ENCODE measurements around the gene TNFRSF14. TPM values are rescaled to one million over a fixed set of nuclear protein-coding genes. Genes with fewer than 3 reads are reported as not detected.

The TNFRSF14 gene
- polyA plus RNA-seq, 4 donors = 164 to 398 (median 326) TPM

- Histone ChIP-seq H3K4me3 (ENCODE audit: low read depth in 1 of 3, low read length in 3 of 3) (no peak overlapping the region), H3K27ac (ENCODE audit: low read depth in 1 of 3, low read length in 2 of 3) (no peak overlapping the region), H3K4me1 (ENCODE audit: control insufficient read depth in 3 of 3, insufficient read depth in 2 of 3, low read depth in 1 of 3, low read length in 2 of 3) (no peaks in the 10 kb centered on the region), H3K36me3 (ENCODE audit: control insufficient read depth in 3 of 3, insufficient read depth in 2 of 3, low read depth in 1 of 3, low read length in 3 of 3) (no peaks in the 10 kb centered on the region), H3K27me3 (ENCODE audit: control insufficient read depth in 3 of 3, insufficient read depth in 3 of 3, low read length in 3 of 3) (no peaks in the 10 kb centered on the region), H3K9me3 (ENCODE audit: control insufficient read depth in 2 of 2, insufficient read depth in 1 of 2, low read depth in 1 of 2, low read length in 1 of 2) (no peaks in the 10 kb centered on the region)
- no peak for DNase-seq
- no peak for FAIRE-seq
- 85 to 87% (median 86%) methylated on average over 19 of the region's 19 CpGs for WGBS, 3 donors
Observed at GRCh38 chr1:2604156-2604843, 48.1 kb downstream of the TNFRSF14 start.

GRCh38 chr1:2604844-2605508 is 48.8 kb downstream of the TNFRSF14 start:
- H3K27ac ChIP-seq (ENCODE audit: low read depth in 1 of 3, low read length in 2 of 3) = no peak overlapping the region
- FAIRE-seq (no peak), DNase-seq (no peak)
- no peaks in the 10 kb centered on the region for H3K4me1 ChIP-seq (ENCODE audit: control insufficient read depth in 3 of 3, insufficient read depth in 2 of 3, low read depth in 1 of 3, low read length in 2 of 3)
- H3K27me3 ChIP-seq (ENCODE audit: control insufficient read depth in 3 of 3, insufficient read depth in 3 of 3, low read length in 3 of 3) = no peaks in the 10 kb centered on the region
- H3K9me3 ChIP-seq (ENCODE audit: control insufficient read depth in 2 of 2, insufficient read depth in 1 of 2, low read depth in 1 of 2, low read length in 1 of 2) = no peaks in the 10 kb centered on the region
- H3K4me3 ChIP-seq (ENCODE audit: low read depth in 1 of 3, low read length in 3 of 3) = no peak overlapping the region
- no peaks in the 10 kb centered on the region for H3K36me3 ChIP-seq (ENCODE audit: control insufficient read depth in 3 of 3, insufficient read depth in 2 of 3, low read depth in 1 of 3, low read length in 3 of 3)
- WGBS, 3 donors = 81 to 84% (median 81%) methylated on average over 14 of the region's 14 CpGs

- no peaks in the 10 kb centered on the region for H3K4me1 ChIP-seq (ENCODE audit: control insufficient read depth in 3 of 3, insufficient read depth in 2 of 3, low read depth in 1 of 3, low read length in 2 of 3)
- FAIRE-seq (no peak), DNase-seq (no peak)
- H3K27me3 ChIP-seq (ENCODE audit: control insufficient read depth in 3 of 3, insufficient read depth in 3 of 3, low read length in 3 of 3) = no peaks in the 10 kb centered on the region
- H3K9me3 ChIP-seq (ENCODE audit: control insufficient read depth in 2 of 2, insufficient read depth in 1 of 2, low read depth in 1 of 2, low read length in 1 of 2) = no peaks in the 10 kb centered on the region
- no peak overlapping the region for H3K27ac ChIP-seq (ENCODE audit: low read depth in 1 of 3, low read length in 2 of 3)
- H3K4me3 ChIP-seq (ENCODE audit: low read depth in 1 of 3, low read length in 3 of 3) = no peak overlapping the region
- H3K36me3 ChIP-seq (ENCODE audit: control insufficient read depth in 3 of 3, insufficient read depth in 2 of 3, low read depth in 1 of 3, low read length in 3 of 3) = no peaks in the 10 kb centered on the region
- WGBS, 3 donors = 82 to 87% (median 83%) methylated on average over 35 to 48 of the region's 48 CpGs
Observed at GRCh38 chr1:2605509-2606395, 49.6 kb downstream of the TNFRSF14 start.

GRCh38 chr1:2606396-2606880 is 50.3 kb downstream of the TNFRSF14 start:
- Histone ChIP-seq H3K9me3 (ENCODE audit: control insufficient read depth in 2 of 2, insufficient read depth in 1 of 2, low read depth in 1 of 2, low read length in 1 of 2) (no peaks in the 10 kb centered on the region), H3K4me3 (ENCODE audit: low read depth in 1 of 3, low read length in 3 of 3) (no peak overlapping the region), H3K27me3 (ENCODE audit: control insufficient read depth in 3 of 3, insufficient read depth in 3 of 3, low read length in 3 of 3) (no peaks in the 10 kb centered on the region), H3K27ac (ENCODE audit: low read depth in 1 of 3, low read length in 2 of 3) (no peak overlapping the region), H3K36me3 (ENCODE audit: control insufficient read depth in 3 of 3, insufficient read depth in 2 of 3, low read depth in 1 of 3, low read length in 3 of 3) (no peaks in the 10 kb centered on the region), H3K4me1 (ENCODE audit: control insufficient read depth in 3 of 3, insufficient read depth in 2 of 3, low read depth in 1 of 3, low read length in 2 of 3) (peaks cover 0 to 1% (median 0%) of the 10 kb centered on the region in 3 donors)
- no peak for DNase-seq
- WGBS, 3 donors = 82 to 91% (median 90%) methylated on average over 13 to 15 of the region's 15 CpGs
- no peak for FAIRE-seq

- no peak overlapping the region for H3K4me3 ChIP-seq (ENCODE audit: low read depth in 1 of 3, low read length in 3 of 3)
- DNase-seq = no peak
- no peaks in the 10 kb centered on the region for H3K27me3 ChIP-seq (ENCODE audit: control insufficient read depth in 3 of 3, insufficient read depth in 3 of 3, low read length in 3 of 3)
- H3K36me3 ChIP-seq (ENCODE audit: control insufficient read depth in 3 of 3, insufficient read depth in 2 of 3, low read depth in 1 of 3, low read length in 3 of 3) = no peaks in the 10 kb centered on the region
- WGBS, 3 donors = 79 to 91% (median 86%) methylated on average over 35 to 36 of the region's 36 CpGs
- H3K4me1 ChIP-seq (ENCODE audit: control insufficient read depth in 3 of 3, insufficient read depth in 2 of 3, low read depth in 1 of 3, low read length in 2 of 3) = peaks cover 0 to 7% (median 0%) of the 10 kb centered on the region in 3 donors
- no peak for FAIRE-seq
- no peak overlapping the region for H3K27ac ChIP-seq (ENCODE audit: low read depth in 1 of 3, low read length in 2 of 3)
- H3K9me3 ChIP-seq (ENCODE audit: control insufficient read depth in 2 of 2, insufficient read depth in 1 of 2, low read depth in 1 of 2, low read length in 1 of 2) = no peaks in the 10 kb centered on the region
Observed at GRCh38 chr1:2606881-2607621, 50.9 kb downstream of the TNFRSF14 start.

GRCh38 chr1:2607641-2608091 is 51.5 kb downstream of the TNFRSF14 start:
- Histone ChIP-seq H3K9me3 (ENCODE audit: control insufficient read depth in 2 of 2, insufficient read depth in 1 of 2, low read depth in 1 of 2, low read length in 1 of 2) (no peaks in the 10 kb centered on the region), H3K27me3 (ENCODE audit: control insufficient read depth in 3 of 3, insufficient read depth in 3 of 3, low read length in 3 of 3) (no peaks in the 10 kb centered on the region), H3K36me3 (ENCODE audit: control insufficient read depth in 3 of 3, insufficient read depth in 2 of 3, low read depth in 1 of 3, low read length in 3 of 3) (no peaks in the 10 kb centered on the region), H3K27ac (ENCODE audit: low read depth in 1 of 3, low read length in 2 of 3) (no peak overlapping the region), H3K4me1 (ENCODE audit: control insufficient read depth in 3 of 3, insufficient read depth in 2 of 3, low read depth in 1 of 3, low read length in 2 of 3) (peaks cover 0 to 7% (median 0%) of the 10 kb centered on the region in 3 donors), H3K4me3 (ENCODE audit: low read depth in 1 of 3, low read length in 3 of 3) (no peak overlapping the region)
- FAIRE-seq = no peak
- DNase-seq = no peak
- WGBS, 3 donors = 60 to 86% (median 85%) methylated on average over 11 to 13 of the region's 13 CpGs

GRCh38 chr1:2609319-2610035 is 53.3 kb downstream of the TNFRSF14 start:
- Histone ChIP-seq H3K27me3 (ENCODE audit: control insufficient read depth in 3 of 3, insufficient read depth in 3 of 3, low read length in 3 of 3) (no peaks in the 10 kb centered on the region), H3K27ac (ENCODE audit: low read depth in 1 of 3, low read length in 2 of 3) (no peak overlapping the region), H3K4me1 (ENCODE audit: control insufficient read depth in 3 of 3, insufficient read depth in 2 of 3, low read depth in 1 of 3, low read length in 2 of 3) (peaks cover 0 to 7% (median 0%) of the 10 kb centered on the region in 3 donors), H3K9me3 (ENCODE audit: control insufficient read depth in 2 of 2, insufficient read depth in 1 of 2, low read depth in 1 of 2, low read length in 1 of 2) (peaks cover 0 to 6% of the 10 kb centered on the region in 2 donors), H3K36me3 (ENCODE audit: control insufficient read depth in 3 of 3, insufficient read depth in 2 of 3, low read depth in 1 of 3, low read length in 3 of 3) (no peaks in the 10 kb centered on the region), H3K4me3 (ENCODE audit: low read depth in 1 of 3, low read length in 3 of 3) (no peak overlapping the region)
- FAIRE-seq (no peak), DNase-seq (no peak)
- WGBS, 3 donors = 90 to 93% (median 90%) methylated on average over 28 to 34 of the region's 34 CpGs
